Measurements from ENCODE around the gene CCDC6.

CCDC6 gene

DNA sequence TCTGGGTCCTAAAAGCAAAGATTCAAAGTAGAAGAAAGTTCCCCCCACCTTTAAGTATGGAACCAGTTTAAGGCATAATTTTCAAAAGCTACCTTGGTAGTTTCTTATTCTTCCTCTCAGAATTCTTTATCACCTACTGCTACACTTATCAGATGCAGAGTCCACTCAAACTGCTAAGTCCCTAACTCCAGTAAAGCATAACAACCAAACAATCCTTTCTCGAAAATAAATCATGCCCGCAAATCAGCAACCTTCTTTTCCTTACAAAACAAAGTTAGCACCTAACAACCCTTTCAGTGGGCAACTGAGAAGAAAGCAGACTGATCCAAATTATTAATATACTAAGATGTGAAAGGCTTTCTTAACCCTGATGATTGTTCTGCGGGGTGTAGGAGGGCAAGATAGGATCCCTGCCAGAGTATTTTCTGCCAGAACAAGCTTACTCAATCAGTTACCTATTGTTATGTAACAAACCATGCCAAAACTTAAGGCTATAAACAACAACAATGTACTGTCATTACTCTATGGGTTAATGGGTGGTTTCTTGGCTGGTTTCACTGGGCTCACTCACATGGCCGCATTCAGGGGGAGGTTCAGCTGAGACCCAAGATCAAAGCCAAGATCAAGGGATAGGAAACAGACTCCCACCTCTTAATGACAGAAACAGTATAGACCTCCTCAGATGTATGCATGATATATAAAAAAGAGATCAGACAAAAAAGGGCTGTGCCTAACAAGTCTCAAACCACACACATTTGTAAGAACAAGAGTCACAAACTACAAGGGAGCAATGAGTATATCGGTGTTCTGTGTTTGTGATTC lies 42.0 kb downstream of the CCDC6 start:
- Mint-ChIP-seq H3K36me3 (ENCODE audit: low read depth) (peaks cover 25% of the 10 kb centered on the region), H3K9me3 (peaks cover 6% of the 10 kb centered on the region), H3K27me3 (no peaks in the 10 kb centered on the region), H3K27ac (peak overlapping the region; percentile 37), H3K4me1 (ENCODE audit: low read depth) (peaks cover 73% of the 10 kb centered on the region), H3K4me3 (no peak overlapping the region)
- DNase-seq: no peak

DNA sequence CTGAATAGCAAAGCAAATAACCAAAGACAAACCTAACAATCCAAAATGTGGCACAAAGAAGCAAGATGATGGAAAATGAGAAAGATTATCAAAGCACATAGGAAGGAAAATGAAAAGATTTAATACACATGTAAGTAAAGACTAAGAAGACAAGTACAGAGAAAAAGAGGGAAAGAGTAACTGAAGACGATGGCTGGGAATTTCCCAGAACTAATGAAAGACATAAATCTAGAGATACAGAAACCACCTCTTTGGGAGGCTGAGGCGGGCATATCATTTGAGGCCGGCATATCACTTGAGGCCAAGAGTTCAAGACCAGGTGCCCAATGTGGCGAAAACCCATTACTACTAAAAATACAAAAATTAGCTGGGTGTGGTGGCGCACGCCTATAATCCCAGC lies 46.8 kb downstream of the CCDC6 start:
- Mint-ChIP-seq H3K27me3 (no peaks in the 10 kb centered on the region), H3K27ac (no peak overlapping the region)
- no peak for DNase-seq

DNA sequence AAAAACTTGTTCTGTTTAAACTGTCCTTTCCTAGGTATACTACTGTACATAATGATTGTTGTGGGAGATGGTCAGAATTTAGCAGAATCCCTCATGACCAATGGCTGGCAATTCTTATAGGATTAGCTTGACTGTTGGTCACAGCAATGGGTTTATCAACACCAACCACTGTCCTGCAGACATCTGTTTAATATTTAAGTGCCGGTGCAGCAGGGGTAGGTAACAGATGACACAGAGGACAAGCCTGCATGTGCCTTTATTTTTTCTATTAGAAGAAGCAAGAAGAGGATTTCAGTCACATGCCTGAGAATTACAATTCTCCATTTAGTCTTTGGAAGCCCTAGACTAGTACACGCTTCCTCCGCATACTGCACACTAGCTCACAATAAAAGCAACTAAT lies 48.4 kb downstream of the CCDC6 start:
- peaks cover 68% of the 10 kb centered on the region for H3K4me1 Mint-ChIP-seq (ENCODE audit: low read depth)
- no peak overlapping the region for H3K27ac Mint-ChIP-seq
- H3K27me3 Mint-ChIP-seq: no peaks in the 10 kb centered on the region
- peaks cover 52% of the 10 kb centered on the region for H3K36me3 Mint-ChIP-seq (ENCODE audit: low read depth)
- H3K4me3 Mint-ChIP-seq: no peak overlapping the region
- no peak for DNase-seq
- peaks cover 6% of the 10 kb centered on the region for H3K9me3 Mint-ChIP-seq

More for the DNA sequence above, 46.8 kb downstream of the CCDC6 start:
- H3K4me3 Mint-ChIP-seq: no peak overlapping the region
- H3K4me1 Mint-ChIP-seq (ENCODE audit: low read depth): peaks cover 64% of the 10 kb centered on the region
- H3K36me3 Mint-ChIP-seq (ENCODE audit: low read depth): peaks cover 41% of the 10 kb centered on the region
- peaks cover 6% of the 10 kb centered on the region for H3K9me3 Mint-ChIP-seq

DNA sequence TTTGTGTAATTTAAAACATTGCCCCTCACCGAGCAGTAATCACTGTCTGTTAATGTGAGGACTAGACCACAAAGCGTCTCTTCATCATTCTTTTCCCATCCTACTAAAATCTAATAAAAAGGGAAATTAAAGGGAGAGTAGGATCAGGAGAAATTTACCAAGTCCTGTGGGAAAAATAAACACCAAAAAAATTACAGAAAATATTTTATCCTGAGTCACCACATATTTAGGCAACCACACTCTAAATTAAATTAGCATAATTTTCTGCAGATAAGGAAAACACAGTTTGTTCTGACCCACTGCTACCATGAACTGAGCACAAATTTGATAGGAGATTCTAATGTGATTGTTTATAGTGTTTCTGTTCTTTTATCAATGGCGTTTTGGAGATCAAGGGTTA lies 49.3 kb downstream of the CCDC6 start:
- H3K9me3 Mint-ChIP-seq: peaks cover 6% of the 10 kb centered on the region
- no peak for DNase-seq
- no peak overlapping the region for H3K4me3 Mint-ChIP-seq
- H3K4me1 Mint-ChIP-seq (ENCODE audit: low read depth): peaks cover 73% of the 10 kb centered on the region
- no peaks in the 10 kb centered on the region for H3K27me3 Mint-ChIP-seq
- H3K27ac Mint-ChIP-seq: no peak overlapping the region
- H3K36me3 Mint-ChIP-seq (ENCODE audit: low read depth): peaks cover 61% of the 10 kb centered on the region

DNA sequence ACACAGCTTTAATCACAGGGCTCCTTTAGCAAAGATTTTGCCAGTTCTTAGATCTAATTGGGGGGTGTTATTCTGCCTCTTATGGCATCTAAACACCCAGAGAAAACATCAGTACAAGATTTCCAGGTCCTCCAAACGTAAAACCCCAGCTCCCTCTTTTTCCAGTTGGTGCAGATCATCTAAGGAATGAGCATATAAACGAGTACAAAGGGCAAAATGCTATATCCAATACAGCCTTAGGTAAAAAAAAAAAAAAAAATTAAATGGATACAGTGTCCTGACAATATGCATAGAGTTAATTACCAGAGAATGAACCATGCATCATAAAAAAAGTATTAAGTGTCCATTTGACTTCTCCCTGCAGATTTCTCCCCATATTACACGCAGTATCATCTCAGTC lies 50.3 kb downstream of the CCDC6 start:
- no peak overlapping the region for H3K4me3 Mint-ChIP-seq
- no peak for DNase-seq
- peaks cover 6% of the 10 kb centered on the region for H3K9me3 Mint-ChIP-seq
- no peaks in the 10 kb centered on the region for H3K27me3 Mint-ChIP-seq
- H3K36me3 Mint-ChIP-seq (ENCODE audit: low read depth): peaks cover 61% of the 10 kb centered on the region
- peaks cover 66% of the 10 kb centered on the region for H3K4me1 Mint-ChIP-seq (ENCODE audit: low read depth)
- no peak overlapping the region for H3K27ac Mint-ChIP-seq

DNA sequence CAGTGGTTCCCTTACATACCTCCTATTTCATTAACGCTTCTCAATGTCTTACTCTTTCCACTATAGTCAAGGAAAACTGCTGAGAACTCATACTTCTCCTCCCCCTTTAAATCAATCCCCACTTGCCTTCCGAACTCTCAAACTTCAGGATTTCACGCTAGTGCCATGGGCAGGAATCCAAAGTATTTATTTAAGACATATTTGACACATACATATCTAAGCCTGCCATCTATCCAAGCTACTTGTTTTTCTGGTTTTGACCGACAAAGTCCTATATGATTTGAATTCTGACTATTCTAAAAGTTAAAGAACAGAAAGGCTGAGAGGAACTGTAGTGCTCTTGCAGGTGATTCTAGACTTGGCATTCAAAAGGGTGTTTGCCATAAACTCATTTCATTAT lies 51.8 kb downstream of the CCDC6 start:
- no peaks in the 10 kb centered on the region for H3K27me3 Mint-ChIP-seq
- H3K9me3 Mint-ChIP-seq: peaks cover 2% of the 10 kb centered on the region
- H3K27ac Mint-ChIP-seq: no peak overlapping the region
- DNase-seq: no peak
- peaks cover 63% of the 10 kb centered on the region for H3K36me3 Mint-ChIP-seq (ENCODE audit: low read depth)
- H3K4me3 Mint-ChIP-seq: no peak overlapping the region
- H3K4me1 Mint-ChIP-seq (ENCODE audit: low read depth): peaks cover 54% of the 10 kb centered on the region

DNA sequence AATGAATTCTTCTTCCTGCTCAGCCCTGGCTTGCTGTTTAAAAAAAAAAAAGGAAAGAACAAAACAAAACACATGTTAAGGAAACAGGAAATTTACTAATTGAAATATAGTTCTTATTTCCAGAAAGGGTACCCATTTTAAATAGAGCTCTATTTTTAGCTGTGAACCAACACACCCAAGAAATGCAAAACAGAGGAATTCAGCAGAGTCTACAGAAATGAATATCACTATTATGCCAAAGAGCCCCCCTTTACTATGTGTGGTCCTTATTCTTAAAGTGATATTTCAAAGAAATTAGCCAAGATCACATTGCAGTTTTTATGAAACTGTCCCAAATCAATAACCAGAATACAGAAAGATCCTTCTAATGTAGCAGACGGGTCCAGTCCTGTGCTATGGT lies 53.7 kb downstream of the CCDC6 start:
- H3K36me3 Mint-ChIP-seq (ENCODE audit: low read depth): peaks cover 74% of the 10 kb centered on the region
- no peak overlapping the region for H3K27ac Mint-ChIP-seq
- H3K27me3 Mint-ChIP-seq: no peaks in the 10 kb centered on the region
- no peaks in the 10 kb centered on the region for H3K9me3 Mint-ChIP-seq
- H3K4me1 Mint-ChIP-seq (ENCODE audit: low read depth): peaks cover 39% of the 10 kb centered on the region
- no peak overlapping the region for H3K4me3 Mint-ChIP-seq
- no peak for DNase-seq

DNA sequence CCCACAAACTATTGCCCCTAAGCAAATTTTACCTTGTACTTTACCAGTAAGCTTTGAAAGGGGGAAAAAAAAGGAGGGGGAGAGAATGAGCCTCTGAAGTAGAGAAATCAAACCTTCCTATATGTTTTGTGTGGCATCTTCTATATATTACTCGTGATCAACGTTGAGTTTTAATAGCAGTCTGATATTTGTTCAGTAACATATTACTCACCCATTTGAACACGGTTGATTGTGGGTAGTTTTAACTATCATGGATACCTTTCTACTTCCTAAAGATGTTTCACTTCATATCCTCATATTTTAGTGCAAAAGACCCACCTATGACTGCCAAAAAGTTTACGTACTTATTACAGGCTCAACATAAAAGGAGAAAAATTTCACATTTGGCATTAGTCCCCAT lies 54.5 kb downstream of the CCDC6 start:
- no peak overlapping the region for H3K27ac Mint-ChIP-seq
- peaks cover 36% of the 10 kb centered on the region for H3K4me1 Mint-ChIP-seq (ENCODE audit: low read depth)
- H3K4me3 Mint-ChIP-seq: no peak overlapping the region
- H3K36me3 Mint-ChIP-seq (ENCODE audit: low read depth): peaks cover 82% of the 10 kb centered on the region
- DNase-seq: no peak
- H3K9me3 Mint-ChIP-seq: no peaks in the 10 kb centered on the region
- H3K27me3 Mint-ChIP-seq: no peaks in the 10 kb centered on the region

DNA sequence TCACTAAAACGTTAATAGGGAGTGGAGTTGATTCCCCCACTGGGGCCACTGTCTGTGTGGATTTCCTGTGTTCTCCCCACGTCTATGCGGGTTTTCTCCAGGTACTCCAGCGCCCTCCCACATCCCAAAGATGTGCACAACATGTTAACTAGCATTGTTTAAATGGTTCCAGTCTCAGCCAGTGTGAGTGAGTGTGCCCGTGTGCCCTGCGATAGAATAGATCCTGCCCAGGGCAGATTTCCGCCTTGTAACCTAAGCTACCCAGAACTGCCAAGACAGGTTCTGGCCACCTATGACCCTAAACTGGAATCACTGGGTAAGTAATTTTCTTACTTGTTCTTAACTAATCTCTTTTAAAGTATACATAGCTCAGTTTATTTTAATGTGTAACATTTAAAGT lies 58.5 kb downstream of the CCDC6 start:
- peaks cover 96% of the 10 kb centered on the region for H3K36me3 Mint-ChIP-seq (ENCODE audit: low read depth)
- H3K27ac Mint-ChIP-seq: peak overlapping the region; percentile 14
- DNase-seq: no peak
- no peak overlapping the region for H3K4me3 Mint-ChIP-seq
- no peaks in the 10 kb centered on the region for H3K27me3 Mint-ChIP-seq
- H3K4me1 Mint-ChIP-seq (ENCODE audit: low read depth): peaks cover 18% of the 10 kb centered on the region
- no peaks in the 10 kb centered on the region for H3K9me3 Mint-ChIP-seq

DNA sequence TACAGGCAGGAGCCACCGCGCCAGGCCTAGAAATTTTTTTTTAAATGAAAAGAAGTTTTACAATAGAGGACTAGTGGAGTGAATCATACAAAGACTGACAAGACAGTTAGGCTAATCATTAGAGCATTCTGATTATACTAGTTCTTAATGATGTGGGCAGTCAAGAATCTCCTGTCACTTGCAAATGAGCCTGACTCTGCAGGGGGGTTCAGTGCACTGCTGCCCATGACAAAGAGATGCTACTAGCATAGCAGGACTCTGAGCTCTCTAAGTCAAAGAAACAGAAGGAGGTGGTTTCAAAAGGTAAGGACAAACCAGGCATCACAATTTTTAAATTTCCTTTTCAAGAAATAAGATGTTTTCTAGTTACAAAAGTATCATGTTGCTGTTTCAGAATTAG lies 59.0 kb downstream of the CCDC6 start:
- H3K27ac Mint-ChIP-seq: no peak overlapping the region
- H3K27me3 Mint-ChIP-seq: no peaks in the 10 kb centered on the region

DNA sequence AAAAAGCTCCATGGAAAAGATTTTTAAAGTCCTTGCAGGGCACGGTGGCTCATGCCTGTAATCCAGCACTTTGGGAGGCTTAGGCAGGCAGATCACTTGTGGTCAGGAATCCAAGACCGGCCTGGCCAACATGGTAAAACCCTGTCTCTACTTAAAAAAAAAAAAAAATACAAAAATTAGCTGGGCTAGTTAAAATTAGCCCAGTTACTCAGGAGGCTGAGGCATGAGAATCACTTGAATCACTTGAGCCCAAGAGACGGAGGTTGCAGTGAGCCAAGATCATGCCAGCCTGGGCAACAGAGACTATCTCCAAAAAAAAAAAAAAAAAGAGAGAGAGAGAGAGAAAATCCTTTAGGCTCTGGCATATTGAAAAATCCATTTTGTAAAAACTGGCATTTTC lies 61.9 kb downstream of the CCDC6 start:
- H3K27ac Mint-ChIP-seq: no peak overlapping the region
- peaks cover 23% of the 10 kb centered on the region for H3K4me1 Mint-ChIP-seq (ENCODE audit: low read depth)

More for the DNA sequence above, 59.0 kb downstream of the CCDC6 start:
- no peak overlapping the region for H3K4me3 Mint-ChIP-seq
- no peak for DNase-seq
- no peaks in the 10 kb centered on the region for H3K9me3 Mint-ChIP-seq
- H3K36me3 Mint-ChIP-seq (ENCODE audit: low read depth): peaks cover 95% of the 10 kb centered on the region
- H3K4me1 Mint-ChIP-seq (ENCODE audit: low read depth): peaks cover 13% of the 10 kb centered on the region

DNA sequence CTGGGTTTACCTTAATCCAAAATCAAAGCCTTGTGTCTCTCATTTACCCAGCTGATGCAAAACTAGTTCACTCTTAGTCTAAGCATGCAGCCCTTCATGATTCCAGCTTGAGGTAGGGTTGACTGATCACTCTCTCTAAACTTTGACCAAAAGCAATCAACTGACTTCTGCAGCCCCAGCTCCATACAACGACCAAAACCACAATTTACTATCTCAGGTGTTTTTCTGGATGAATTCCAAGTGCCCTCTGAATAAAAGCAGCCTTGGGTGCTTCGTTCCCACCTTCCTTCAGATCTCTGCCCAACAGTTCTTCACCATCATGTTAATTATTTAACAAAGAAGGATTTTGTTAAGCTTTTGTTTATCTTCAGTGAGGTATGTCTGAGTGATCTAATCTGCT lies 62.6 kb downstream of the CCDC6 start:
- no peak for DNase-seq
- H3K27ac Mint-ChIP-seq: no peak overlapping the region
- peaks cover 25% of the 10 kb centered on the region for H3K4me1 Mint-ChIP-seq (ENCODE audit: low read depth)
- H3K27me3 Mint-ChIP-seq: no peaks in the 10 kb centered on the region
- no peaks in the 10 kb centered on the region for H3K9me3 Mint-ChIP-seq
- peaks cover 93% of the 10 kb centered on the region for H3K36me3 Mint-ChIP-seq (ENCODE audit: low read depth)
- no peak overlapping the region for H3K4me3 Mint-ChIP-seq

More for the DNA sequence above, 61.9 kb downstream of the CCDC6 start:
- no peaks in the 10 kb centered on the region for H3K9me3 Mint-ChIP-seq
- no peaks in the 10 kb centered on the region for H3K27me3 Mint-ChIP-seq
- no peak overlapping the region for H3K4me3 Mint-ChIP-seq
- peaks cover 94% of the 10 kb centered on the region for H3K36me3 Mint-ChIP-seq (ENCODE audit: low read depth)
- no peak for DNase-seq

DNA sequence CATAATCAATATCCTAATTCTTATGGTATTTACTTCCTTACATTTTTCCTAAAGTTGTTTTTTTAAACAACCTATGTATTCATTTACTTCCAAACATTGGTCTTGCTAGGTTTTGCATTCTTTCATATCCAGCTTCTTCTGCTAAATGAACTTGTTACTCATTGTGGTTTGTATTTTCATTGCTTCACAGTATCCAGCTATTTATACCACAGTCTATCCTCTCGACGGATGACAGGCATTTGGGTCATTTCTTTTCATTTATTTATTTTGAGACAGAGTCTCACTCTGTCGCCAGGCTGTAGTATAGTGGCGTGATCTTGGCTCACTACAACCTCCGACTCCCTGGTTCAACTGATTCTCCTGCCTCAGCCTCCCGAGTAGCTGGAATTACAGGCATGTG lies 66.8 kb downstream of the CCDC6 start:
- Mint-ChIP-seq H3K27me3 (no peaks in the 10 kb centered on the region), H3K27ac (peak overlapping the region; percentile 15), H3K36me3 (ENCODE audit: low read depth) (peaks cover 74% of the 10 kb centered on the region), H3K4me3 (no peak overlapping the region), H3K4me1 (ENCODE audit: low read depth) (peaks cover 43% of the 10 kb centered on the region), H3K9me3 (no peaks in the 10 kb centered on the region)
- DNase-seq: no peak

DNA sequence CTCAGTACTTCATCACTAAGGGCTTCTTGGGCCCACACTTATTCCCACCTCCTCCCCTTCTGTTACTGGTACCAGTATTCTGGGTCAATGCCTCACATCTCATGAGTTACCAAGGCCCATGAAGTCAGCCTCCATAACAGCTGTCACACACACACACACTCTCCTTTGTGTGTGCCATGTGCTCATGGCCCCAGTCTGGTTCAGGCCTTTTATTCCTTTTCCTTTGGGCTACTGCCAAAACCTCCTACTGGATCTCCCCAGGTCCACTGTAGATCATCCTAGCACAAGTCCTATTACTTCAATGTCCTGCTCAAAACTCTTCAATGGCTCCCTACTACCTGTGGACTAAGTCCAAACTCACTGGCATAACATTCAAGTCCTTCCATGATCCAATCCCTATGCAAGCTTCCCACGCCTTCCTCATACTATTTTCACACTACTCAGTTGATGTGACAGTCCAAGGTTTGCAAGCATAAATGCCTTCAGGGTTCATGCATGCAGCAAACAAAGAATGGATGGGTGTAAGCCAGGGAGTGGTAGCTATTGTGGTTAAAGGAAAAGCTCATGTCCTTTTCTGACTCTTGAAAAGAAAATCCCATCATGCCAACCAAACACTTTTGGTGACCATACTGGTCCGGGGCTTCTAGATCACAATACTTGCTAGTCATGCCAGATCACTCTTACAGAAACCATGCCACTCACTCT lies 68.1 kb downstream of the CCDC6 start:
- no peaks in the 10 kb centered on the region for H3K27me3 Mint-ChIP-seq
- peaks cover 68% of the 10 kb centered on the region for H3K36me3 Mint-ChIP-seq (ENCODE audit: low read depth)
- no peak overlapping the region for H3K4me3 Mint-ChIP-seq
- H3K27ac Mint-ChIP-seq: peak overlapping the region; percentile 26
- no peak for DNase-seq
- no peaks in the 10 kb centered on the region for H3K9me3 Mint-ChIP-seq
- H3K4me1 Mint-ChIP-seq (ENCODE audit: low read depth): peaks cover 50% of the 10 kb centered on the region

DNA sequence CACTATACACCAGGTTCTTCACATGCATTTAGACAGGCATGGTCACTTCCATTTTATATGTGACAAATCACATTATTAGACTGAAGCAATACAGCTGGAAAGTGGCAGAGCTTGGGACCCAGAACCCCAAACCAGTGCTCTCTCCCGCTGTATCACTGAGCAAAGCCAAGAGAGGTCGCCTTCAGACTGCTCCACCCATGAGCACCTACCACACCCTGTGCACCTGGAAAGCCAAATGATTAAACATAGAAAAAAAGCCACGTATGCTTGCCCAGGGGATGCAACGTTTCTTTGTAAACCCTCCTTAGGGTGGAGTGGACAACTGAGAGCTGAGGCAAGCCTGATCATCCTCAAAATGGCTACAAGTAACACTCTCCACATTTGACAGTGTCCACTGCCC lies 72.5 kb downstream of the CCDC6 start:
- no peak overlapping the region for H3K27ac Mint-ChIP-seq
- H3K9me3 Mint-ChIP-seq: no peaks in the 10 kb centered on the region
- H3K4me1 Mint-ChIP-seq (ENCODE audit: low read depth): peaks cover 64% of the 10 kb centered on the region
- no peak overlapping the region for H3K4me3 Mint-ChIP-seq
- peaks cover 69% of the 10 kb centered on the region for H3K36me3 Mint-ChIP-seq (ENCODE audit: low read depth)
- no peaks in the 10 kb centered on the region for H3K27me3 Mint-ChIP-seq
- no peak for DNase-seq
